Caki2 (cell line): ENCODE measurements around the gene ZACN. TPM values are rescaled to one million over a fixed set of nuclear protein-coding genes. Genes with fewer than 3 reads are reported as not detected.
"Not testable (repeated sequence)": the region's sequence is repeated elsewhere in the genome, so short reads cannot be mapped to it uniquely, and the experiment has no call there.

ENCODE experiments used
- DNase-seq: peaks from one replicate; pipeline ENCODE4 v3.0.0-alpha.2; 2015; ENCODE audit warnings: low read depth
- in situ Hi-C: cut with HindIII; loops from 2 replicates; pipeline ENCODE4 v1.10.0; 2016; ENCODE audit warnings: low sequenced_read_pairs, low pct_unique_long_range_greater_than_20kb, mixed read lengths
- total RNA-seq: library from RNA; depleted of rRNA; stranded (reverse); fragments of >200 nt; shearing (Covaris generic); gene quantifications from 2 replicates; pipeline ENCODE4 v1.2.3, GENCODE V29; 2014; ENCODE audit warnings: low replicate concordance

Gene ZACN
- total RNA-seq, 1 experiment from 2014 or later: not detected

DNA sequence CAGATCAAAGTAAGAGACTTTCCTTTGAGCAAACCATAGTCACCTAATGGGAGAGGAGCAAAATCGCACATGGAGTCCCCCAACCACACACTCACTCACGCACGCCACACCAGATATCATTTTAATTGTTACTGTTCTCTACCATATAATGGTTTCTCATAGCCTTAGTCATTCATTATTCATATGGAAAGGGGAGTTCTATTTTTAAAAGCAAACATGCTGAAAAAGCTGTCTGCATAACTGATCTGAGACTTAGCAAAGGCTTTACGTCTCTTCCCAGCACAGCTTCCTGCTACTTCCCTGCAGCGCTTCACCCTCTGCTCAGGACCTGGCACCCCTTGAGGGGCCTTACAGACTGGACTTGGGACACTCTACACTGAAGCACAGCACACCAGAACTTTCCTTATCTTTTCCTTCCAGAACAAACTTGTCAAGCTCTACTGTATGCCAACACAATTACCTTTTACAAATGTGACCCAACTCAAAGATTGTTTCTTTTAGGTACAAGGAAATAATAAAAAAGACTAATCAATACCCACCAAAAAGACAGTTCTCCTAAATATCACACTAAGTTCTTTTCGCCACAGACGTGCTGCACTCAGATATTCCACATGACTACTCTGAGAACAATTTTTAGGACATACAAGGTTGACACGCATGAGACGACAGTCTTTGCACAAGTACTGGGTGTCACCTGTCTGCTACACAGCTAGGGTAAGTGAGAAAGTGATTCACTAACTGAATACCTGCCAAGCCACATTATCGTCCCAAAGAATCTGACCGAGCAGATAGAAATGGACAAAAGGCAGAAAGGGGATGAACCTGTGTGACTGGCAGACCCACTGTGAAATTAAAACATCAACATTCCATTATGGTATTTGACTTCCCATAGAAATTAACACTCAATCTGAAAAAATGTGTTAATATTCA, 28.2 kb upstream of the ZACN start:
- DNase-seq: peak; percentile 89
- in situ Hi-C loops: no loop called here

DNA sequence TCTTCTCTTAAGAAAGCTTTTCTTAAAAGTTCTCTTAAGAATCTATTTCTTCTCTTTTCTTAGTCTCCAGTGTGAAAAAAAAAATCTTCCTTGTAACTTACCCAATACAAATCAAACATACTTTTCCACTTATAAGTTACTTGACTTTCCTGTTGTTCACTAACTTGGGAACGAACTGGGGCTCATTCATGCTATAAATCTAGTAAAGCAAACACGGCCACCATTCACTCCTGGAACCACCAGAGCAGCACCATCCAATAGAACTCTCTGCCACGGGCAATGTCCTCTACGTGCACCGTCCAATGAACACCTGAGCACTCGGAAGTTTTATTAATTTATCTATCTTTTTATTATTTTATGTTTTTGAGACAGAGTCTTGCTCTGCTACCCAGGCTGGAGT, 27.4 kb upstream of the ZACN start:
- DNase-seq: peak; percentile 76
- in situ Hi-C loops: no loop called here

DNA sequence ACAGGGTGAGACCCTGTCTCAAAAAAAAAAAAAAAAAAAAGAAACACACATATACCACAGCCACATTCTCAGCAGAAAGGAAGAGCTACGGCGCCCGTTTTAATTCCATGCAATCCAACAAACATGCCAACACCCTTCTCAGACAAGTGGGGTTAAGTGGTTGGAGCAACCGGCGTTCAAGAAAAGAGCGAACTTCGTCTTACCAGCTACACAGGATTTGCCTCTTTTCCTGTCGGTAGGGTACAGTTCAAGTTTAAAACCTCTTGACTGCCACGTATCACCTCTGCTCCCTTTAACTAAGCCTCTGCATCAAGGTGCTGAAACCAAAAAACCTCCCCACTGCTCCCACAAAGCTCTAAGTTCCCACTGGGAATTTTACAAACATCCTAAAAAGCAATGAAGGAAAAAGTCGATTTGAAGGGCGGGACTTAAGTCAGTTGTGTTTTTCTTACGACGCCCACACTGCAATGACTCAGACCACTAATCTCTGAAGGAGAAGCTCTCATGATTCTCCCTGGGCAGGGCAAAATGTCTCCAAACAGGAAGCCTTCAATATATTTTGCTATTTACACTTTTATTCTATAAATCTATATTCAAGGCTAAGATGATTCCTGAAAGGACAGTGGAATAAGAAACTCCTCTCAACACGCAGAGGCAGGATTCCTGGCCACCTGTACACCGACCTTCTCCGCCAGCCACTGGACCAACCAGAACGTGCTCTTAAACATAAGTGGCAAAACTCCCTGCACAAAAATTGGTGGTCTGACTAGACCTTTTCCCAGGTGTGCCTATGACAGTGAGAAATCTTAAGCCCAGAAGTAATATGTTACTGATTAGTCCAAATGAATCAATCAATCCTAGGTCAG, 25.5 kb upstream of the ZACN start:
- DNase-seq: peak; percentile 70
- in situ Hi-C loops: no loop called here

DNA sequence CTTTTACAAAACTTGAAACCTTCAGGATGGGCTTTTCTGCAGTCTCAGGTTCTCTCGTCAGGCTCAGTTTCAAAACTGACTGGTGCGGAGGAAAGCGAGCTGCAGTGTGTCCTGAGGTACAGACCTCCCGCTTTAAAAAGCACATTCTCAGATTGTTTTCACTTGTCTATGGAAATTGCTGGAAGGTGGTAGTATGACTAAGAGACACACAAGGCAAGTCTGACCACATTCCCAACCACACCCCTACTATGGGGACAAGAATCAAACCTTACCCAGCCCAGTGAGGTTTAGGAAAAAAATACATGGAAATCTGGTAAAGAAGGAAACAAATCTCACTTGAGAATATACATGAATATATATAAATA, 24.9 kb upstream of the ZACN start:
- DNase-seq: peak; percentile 40
- in situ Hi-C loops: no loop called here

DNA sequence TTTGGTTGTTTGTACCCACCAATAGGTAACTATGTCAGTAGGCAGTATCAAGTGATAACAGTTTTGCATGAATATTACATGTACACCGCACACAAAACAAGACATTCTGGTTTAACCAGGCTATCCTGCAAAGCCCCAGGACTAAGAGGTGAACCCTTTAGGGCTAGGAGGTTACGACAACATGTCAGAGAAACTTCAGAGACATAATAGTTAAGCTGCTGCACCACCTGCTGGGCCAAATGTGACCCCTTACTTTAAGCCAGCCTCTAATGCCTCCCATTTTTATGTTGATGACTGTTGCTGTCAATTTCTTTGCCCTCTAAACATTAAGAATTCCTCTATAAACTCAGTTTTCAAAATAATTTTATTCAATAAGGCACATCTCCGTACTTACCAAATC, 22.1 kb upstream of the ZACN start:
- DNase-seq: no peak
- in situ Hi-C loops: no loop called here

DNA sequence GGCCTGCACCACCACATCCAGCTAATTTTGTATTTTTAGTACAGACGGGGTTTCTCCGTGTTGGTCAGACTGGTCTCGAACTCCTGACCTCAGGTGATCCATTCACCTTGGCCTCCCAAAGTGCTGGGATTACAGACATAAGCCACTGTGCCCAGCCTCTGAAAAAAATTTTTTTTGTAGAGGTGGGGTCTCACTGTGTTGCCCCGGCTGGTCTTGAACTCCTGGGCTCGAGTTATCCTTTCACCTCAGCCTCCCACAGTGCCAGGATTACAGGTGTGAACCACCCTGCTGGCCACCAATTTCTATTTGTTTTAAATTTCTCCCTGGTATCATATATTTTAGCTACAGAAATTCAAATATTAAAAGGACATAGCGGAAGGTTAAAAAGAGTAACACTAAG, 20.7 kb upstream of the ZACN start:
- in situ Hi-C loops: not testable (repeated sequence)

DNA sequence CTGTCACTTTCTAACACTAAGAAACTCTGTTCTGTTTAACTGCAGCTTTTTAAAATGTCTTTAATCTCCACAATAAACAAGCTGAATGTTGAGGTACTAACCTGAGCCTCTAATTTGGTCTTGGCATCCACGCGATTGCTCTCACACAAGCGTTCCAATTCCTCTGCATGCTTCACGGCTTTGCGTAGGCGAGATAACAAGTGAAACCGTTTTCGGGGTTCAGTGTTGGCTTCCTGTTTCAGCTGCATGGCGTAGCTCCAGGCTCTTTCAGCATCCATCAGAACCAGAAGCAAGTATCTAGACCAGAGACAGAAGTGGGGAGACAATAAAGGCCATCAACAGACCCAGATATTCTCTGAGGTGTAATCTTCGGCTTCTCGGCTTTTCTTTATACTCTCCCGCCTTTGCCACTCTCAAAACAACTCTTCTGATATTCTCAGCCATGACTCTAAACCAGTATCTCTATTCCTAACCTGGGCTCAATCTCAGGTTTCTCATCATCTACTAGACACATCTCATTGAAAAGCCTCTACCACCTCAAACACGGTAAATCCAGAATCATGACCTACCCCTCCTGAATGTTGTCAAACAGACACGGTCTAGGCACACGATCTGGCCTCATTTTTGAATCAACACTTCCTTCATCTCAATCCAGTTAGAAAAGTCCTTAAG, 15.0 kb upstream of the ZACN start:
- in situ Hi-C loops: no loop called here
- DNase-seq: no peak

More for the DNA sequence above, 20.7 kb upstream of the ZACN start:
- not testable (repeated sequence) for DNase-seq

DNA sequence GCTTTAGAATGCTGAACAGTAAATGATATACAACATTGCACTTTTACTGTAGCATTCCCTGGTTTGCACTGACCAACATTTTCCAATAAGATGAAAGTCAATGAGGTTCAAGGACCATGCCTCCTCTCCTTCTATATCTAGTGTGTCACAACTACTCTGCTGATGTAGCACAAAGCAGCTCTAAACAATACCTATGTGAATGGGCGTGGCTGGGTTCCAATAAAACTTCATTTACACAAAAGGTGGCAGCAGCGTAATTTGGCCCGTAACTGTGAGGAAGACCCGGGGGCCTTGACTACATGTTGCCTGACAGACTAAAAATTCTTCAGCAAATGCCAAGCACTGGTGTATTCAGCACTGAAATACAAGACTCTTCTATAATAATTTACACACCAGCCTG, 13.2 kb upstream of the ZACN start:
- no peak for DNase-seq
- in situ Hi-C loops: no loop called here

DNA sequence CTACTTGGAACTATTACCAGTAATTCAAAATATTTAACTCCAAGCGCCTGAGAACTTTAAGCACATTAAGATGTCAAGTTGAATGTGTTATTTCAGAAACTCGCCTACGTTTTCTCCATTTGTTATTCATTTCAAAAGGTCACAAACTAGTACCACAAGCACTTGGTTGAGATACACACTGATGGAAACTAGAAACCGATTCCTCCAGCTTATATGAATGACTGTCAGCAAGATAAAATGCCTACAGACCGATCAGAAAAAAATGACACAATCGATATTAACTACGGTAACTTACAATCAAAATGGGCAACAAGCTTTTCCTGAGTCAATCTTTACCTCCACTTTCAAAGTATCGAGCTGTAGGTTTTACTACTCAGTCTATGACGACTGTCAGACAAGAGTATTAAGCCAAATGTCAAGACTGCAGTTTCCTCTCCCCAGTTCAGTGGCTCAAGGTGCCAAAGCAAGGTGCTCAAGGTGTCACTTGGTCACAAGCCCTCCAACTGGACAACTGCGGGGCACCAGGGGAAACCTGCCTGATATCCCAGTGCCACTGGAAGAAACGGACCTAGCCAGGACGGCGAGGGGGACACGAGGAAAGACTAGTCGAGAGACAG, 7.3 kb upstream of the ZACN start:
- in situ Hi-C loops: no loop called here
- no peak for DNase-seq

DNA sequence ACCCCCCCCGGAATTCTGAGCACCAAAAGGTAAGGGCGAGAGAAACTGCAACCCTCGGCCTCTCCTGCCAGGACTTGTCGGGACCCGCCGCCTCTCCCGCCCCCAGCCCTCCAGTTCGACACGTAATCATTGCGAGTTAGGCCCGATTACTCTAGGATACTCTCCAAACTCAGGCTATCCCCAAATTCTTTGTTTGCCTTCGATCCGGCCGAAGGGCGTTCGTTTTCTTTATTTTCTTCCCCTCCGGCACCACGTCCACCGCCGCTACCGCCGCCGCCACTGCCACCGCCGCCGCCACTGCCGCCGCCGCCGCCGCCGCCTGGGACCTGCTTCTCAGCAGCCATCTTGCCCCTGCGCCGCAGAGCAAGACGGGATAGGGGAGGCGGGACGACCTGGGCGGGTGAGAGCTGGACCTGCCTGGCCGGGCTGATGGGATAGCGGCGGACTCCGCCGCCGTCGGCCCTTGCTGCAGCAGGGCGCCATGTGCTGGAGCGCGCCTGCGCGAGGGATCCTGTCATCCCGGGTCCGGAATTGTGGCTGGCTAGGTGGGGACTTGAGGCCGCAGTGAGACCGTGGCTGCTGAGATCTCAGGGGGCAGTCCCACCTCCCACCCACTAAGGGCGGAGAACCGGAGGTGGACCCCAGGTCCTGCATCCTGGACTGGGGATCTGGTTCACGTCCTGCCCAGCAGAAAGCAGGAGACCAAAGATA, 6.7 kb upstream of the ZACN start, which contains the start of gene SRP68:
SRP68 (minus strand) TSS at position 370 of the 711 bp plus-strand sequence; CDS start at position 344, 26 bp downstream.
- in situ Hi-C loops: no loop called here
- peak; percentile 85 for DNase-seq

DNA sequence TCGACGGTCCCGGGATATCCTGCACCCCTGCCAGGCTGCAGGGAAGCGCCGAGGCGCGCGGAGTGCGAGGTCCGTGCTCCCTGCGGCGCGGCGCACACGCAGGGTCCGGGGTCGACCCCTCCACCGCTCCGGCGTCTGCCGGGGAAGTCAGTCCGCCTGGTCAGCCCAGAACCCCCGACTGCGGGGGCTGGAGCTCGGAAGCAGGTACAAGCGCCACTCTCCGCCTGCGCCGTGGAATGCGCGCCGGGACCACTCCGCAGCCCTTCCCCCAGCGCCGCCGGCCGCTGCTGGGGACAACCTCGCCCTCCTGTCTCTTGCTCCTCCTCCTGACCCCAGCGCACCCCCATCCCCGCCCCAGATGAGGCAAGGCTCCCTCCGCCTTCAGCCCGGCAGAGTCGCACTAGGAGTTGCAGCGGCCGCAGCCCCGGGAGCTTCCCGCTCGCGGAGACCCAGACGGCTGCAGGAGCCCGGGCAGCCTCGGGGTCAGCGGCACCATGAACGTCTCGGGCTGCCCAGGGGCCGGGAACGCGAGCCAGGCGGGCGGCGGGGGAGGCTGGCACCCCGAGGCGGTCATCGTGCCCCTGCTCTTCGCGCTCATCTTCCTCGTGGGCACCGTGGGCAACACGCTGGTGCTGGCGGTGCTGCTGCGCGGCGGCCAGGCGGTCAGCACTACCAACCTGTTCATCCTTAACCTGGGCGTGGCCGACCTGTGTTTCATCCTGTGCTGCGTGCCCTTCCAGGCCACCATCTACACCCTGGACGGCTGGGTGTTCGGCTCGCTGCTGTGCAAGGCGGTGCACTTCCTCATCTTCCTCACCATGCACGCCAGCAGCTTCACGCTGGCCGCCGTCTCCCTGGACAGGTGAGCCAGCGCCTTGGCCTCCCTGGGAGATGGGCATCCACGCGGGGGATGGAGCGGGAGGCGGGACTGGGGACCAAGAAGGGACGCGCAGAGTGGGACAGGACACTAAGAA, 4.3 kb upstream of the ZACN start, which contains the start of gene GALR2:
GALR2 (plus strand) TSS at position 392 of the 974 bp plus-strand sequence; CDS start at position 495, 103 bp downstream.
- in situ Hi-C loops: no loop called here
- no peak for DNase-seq

DNA sequence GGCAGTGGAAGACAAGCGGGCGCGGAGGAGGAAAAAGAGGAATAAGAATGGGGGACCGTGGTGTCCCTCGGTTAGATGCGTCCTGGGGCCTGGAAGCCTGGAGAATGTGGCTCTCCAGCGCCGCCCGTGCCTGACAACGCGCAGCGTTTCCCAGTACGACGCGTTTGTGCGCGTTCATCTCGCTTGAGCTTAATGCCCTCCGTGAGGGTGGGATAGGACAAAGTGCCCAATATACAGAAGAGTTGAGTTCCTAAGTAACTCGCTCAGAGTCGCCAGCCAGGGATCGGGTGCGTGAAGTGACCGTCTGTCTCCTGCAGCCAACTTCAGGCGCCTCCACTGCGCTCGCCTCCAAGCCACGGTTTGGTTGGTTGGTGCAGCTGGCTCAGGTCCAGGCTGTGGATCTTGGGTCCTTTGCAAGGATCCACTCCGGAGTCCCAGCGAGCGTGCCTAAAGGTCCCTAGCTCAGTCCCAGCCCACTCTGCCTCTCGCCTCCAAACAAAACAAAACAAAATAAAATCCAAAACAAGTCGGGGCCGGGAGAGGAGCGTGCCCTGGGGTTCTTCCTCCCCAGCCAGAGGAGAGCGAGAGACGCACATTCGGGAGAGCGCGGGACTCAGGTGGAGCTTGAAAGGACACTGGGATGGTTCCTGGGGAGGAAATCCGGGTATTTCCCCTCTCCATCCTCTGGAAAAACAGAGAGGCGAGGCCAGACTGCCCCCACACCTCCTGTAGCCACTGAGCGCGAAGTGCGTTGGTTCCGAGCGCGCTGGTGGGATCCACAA, 3.4 kb upstream of the ZACN start:
- in situ Hi-C loops: no loop called here
- no peak for DNase-seq

DNA sequence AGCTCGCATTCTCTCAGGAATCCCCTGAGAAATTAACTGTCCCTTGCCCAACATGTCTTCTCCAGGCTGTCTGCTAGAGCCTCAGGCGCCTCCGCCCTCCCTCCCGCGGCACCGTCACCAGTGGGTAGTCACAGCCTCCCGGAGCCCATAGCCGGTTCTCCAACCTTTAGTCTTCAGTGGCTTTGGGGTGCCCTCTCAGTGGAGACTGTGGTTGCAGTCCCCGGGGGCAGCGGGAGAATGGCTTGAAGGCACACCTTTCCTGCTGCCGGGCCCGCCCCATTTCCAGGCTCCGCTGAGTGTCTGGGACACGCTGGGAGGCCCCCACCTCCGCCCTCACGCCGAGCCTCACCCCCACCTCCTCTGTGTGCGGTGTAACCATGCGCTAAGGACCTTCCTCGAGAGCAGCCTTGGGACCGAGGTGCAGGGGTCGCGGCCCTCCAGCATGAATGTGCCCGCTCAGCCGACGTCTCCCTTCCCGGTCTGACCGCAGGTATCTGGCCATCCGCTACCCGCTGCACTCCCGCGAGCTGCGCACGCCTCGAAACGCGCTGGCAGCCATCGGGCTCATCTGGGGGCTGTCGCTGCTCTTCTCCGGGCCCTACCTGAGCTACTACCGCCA, 2.7 kb upstream of the ZACN start:
- no peak for DNase-seq
- in situ Hi-C loops: no loop called here

DNA sequence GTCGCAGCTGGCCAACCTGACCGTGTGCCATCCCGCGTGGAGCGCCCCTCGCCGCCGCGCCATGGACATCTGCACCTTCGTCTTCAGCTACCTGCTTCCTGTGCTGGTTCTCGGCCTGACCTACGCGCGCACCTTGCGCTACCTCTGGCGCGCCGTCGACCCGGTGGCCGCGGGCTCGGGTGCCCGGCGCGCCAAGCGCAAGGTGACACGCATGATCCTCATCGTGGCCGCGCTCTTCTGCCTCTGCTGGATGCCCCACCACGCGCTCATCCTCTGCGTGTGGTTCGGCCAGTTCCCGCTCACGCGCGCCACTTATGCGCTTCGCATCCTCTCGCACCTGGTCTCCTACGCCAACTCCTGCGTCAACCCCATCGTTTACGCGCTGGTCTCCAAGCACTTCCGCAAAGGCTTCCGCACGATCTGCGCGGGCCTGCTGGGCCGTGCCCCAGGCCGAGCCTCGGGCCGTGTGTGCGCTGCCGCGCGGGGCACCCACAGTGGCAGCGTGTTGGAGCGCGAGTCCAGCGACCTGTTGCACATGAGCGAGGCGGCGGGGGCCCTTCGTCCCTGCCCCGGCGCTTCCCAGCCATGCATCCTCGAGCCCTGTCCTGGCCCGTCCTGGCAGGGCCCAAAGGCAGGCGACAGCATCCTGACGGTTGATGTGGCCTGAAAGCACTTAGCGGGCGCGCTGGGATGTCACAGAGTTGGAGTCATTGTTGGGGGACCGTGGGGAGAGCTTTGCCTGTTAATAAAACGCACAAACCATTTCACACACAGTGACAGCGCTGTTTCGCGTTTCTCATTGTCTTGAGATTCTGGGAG, 2.0 kb upstream of the ZACN start:
- in situ Hi-C loops: no loop called here
- DNase-seq: no peak
